GM19468 (cell line): ENCODE results near the gene SETD4.
"Not testable (repeated sequence)": the region's sequence is repeated elsewhere in the genome, so short reads cannot be mapped to it uniquely, and the experiment has no call there.

ENCODE experiments used
- ATAC-seq: cut with Tn5 transposase; IDR thresholded peaks from one replicate; pipeline ENCODE4 v1.9.1; 2021; ENCODE audit warnings: mild to moderate bottlenecking, moderate library complexity, moderate number of reproducible peaks; ENCODE audit not compliant: unreplicated experiment; ENCODE audit errors: extremely low read depth

SETD4 gene, protein sequence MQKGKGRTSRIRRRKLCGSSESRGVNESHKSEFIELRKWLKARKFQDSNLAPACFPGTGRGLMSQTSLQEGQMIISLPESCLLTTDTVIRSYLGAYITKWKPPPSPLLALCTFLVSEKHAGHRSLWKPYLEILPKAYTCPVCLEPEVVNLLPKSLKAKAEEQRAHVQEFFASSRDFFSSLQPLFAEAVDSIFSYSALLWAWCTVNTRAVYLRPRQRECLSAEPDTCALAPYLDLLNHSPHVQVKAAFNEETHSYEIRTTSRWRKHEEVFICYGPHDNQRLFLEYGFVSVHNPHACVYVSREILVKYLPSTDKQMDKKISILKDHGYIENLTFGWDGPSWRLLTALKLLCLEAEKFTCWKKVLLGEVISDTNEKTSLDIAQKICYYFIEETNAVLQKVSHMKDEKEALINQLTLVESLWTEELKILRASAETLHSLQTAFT

DNA sequence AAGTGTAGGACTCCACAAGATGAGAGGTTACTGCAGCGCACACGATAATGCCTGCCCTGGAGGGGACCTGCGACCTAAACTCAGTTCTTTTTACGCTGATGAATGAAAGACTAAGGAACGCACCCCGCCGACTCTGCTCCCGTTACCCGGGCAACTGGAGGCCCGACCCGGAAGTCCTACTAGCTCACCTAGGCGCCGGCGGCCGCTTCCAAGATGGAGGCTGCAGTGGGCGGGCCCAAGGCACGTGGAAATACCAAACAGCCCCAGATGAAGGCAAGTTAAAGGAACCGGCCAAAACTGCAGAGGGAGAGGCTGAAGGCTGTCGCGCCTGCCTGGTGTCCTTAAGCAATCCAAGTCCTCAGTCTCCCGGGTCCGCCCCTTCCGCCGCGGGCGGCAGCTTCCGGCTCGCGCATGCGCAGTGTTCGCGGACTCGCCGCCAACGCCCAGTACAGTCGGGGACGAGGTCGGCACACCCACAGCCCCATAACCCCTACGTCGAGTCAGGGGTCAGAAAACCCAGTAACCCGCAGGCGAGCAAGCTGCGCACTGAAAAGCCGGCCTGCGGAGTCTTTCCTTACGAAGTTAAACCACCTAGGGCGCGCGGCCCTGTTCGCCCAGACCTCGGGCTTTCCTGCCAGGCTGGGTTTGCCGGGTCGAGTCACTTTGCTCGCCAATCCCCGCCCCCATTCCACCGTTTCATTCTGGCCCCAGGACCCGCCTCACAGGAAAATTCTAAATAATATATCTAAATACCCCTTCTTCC, at the start of gene SETD4:
SETD4 (minus strand) TSS at position 368 of the 763 bp plus-strand sequence. CDS start 1,638 bp downstream, outside the sequence.
- ATAC-seq = peak; percentile 60

DNA sequence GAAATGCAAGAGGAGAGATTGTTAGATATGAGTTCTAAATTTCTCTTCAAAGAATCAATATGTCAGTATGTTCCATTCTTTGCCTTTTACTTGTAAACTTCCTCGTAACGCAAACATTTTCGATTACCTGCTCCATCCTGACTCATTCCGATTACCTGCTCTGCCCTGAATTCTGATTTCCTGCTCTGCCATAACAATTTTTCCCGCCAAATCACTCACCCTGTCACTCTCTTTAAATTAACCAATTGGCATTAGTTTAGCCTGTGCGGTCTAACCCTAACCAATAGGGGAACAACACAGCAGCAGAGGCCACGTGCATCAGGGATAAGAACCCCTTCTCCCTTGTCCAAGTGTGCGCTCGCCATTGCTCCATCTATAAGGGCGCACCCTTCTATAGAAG, 49.5 kb upstream of the SETD4 start:
- ATAC-seq = no peak

DNA sequence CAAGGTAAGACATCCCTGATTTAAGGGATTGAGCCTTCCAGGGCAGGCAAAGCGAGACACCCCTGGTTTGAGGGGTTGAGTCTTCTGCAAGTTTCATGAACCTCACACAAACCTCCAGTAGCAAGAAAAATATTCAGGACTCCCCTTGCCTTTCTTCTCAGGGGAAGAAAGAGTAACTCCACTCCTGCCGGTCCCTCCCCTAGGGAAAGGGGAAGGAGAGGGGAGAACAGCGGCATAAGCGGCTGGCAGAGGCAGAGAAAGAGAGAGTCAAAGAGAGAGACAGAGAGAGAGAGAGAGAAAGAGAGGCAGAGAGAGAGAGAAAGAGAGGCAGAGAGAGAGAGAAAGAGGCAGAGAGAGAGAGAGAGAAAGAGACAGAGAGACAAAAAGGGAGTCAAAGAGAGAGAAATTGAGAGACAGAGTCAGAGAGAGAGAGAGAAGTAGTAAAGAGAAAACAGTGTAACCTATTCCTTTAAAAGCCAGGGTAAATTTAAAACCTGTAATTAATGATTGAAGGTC, 45.1 kb upstream of the SETD4 start:
- no peak for ATAC-seq

DNA sequence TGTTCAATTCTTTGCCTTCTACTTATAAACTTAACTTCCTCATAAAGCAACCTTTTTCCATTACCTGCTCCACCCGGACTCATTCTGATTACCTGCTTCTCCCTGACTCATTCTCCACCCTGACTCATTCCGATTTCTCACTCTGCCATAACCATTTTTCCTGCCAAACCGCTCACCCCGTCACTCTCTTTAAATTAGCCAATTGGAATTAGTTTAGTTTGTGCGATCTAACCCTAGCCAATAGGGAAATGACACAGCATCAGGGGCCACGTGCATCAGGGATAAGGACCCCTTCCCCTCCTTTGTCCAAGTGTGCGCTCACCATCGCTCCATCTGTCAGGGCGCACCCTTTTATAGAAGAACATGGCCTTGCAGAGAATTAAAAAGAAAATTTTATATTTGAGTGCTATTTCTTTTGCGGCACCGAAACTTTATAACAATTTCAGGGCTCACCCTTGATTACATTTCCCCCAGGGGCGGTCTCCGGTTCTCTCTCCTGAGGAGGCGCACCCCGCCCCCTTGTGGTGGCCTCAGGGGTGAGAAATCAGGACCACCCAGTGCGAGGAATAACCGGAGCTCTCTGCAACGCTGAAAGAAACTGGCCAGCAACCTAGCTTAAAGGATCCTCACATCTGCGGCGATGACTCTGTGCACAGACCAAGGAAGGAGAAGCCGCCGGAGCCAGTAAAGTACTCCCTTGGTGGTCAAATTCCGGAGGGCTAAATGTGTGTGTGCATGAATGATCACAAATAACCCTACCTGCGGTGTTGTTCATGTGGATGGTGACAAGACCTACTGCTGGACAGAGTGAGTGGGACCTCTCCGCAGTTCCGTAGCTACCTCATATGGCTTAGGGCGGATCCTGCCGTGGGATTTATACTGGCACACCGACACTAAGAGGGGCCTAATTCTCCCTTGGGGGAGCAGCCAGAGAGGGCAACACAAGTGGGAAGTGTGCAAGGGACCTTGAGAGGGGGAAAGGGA, 44.3 kb upstream of the SETD4 start:
- ATAC-seq = no peak

DNA sequence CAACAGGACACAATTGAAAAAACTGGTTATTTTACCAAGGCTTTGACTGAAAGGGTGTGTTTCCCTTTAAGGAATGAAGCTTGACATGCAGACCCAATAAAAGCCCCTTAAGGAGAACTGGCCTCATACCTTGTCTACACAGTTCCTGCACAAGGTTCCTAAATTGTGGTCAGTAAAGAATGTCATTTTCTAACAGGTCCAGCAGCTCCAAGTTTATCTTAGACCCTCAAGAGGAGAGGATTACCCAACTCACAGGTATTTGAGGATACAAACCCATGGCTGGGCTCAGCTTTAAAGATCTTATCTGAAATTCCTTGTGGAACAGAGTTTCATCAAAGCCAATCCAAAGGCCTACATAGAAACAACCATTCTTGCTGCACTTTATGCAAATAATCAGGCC, 43.1 kb upstream of the SETD4 start:
- no peak for ATAC-seq

DNA sequence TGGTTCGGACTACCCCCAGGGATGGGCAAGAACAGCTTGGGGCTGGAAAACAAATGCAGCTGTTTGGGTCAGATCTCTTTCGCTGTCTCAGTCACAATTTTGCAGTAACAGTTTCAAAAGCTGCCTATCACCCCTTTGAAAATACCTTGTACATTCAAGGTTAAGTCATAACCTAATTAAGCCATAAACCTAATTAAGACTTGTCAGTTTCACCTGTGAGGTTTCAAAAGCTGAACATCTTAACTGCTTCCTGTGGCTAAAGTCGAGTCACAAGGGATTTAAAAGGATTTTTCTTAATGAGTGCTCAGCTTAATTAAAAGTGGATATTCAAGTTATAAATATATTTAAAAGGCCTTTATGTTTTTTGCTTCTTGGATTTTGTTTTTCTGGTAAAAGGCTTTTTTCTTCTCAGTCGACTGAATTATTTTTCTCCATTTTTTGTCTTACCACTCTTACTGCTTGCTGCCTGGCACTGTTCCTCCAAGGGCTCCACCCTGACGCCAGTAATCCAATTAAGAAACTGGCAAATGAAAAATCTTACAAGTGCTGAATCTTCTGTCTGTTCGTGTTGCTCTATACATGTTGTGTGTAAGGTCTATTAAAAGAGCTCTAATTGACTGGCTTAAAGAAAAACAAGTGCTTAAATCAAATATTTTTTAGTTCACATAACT, 40.8 kb upstream of the SETD4 start:
- ATAC-seq = no peak

DNA sequence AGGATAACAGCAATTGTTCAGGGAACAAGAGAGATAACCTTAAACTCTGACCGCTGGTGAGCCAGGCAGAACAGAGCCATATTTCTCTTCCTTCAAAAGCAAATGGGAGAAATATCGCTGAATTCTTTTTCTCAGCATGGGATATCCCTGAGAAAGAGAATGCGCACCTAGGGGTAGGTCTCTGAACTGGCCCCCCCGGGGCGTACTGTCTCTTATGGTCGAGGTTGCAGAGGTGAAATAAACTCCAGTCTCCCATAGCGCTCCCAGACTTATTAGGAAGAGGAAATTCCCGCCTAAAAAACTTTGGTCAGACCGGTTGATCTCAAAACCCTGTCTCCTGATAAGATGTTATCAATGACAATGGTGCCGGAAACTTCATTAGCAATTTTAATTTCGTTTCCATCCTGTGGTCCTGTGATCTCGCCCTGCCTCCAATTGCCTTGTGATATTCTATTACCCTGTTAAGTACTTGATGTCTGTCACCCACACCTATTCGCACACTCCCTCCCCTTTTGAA, 39.4 kb upstream of the SETD4 start:
- ATAC-seq = not testable (repeated sequence)

DNA sequence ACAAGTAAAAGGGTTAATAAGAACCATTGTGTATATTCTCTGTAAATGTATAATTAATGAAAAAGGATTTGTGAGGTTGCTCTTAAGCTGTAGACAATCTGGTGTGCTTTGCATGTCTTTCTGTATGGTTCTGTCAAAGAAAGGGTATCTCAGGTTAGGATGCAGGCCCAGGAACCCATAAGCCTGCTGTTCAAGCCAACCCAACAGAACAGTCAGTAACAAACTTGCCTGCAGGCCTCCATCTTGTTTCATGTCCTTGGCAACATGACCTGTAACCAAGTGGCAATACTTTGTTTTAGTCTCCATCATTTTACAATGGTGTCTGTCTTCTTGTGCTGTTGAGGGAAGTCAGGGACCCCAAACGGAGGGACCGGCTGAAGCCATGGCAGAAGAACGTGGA, 38.7 kb upstream of the SETD4 start:
- no peak for ATAC-seq

DNA sequence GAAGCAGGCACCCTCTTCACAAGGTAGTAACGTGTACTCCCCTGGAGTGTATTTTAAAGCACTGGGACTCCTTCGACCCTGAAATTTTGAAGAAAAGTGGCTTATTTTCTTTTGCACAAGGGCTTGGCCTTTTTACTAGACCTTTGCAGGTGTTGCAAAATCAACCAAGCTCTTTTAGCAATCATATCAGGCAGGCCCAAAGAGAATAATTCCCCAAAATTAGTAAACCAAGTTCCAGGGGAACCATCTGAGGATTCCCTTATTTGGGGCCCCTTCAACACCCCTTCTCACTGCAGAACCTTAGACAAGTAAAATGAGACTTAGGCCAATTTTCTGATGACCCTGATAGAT, 37.8 kb upstream of the SETD4 start:
- no peak for ATAC-seq

DNA sequence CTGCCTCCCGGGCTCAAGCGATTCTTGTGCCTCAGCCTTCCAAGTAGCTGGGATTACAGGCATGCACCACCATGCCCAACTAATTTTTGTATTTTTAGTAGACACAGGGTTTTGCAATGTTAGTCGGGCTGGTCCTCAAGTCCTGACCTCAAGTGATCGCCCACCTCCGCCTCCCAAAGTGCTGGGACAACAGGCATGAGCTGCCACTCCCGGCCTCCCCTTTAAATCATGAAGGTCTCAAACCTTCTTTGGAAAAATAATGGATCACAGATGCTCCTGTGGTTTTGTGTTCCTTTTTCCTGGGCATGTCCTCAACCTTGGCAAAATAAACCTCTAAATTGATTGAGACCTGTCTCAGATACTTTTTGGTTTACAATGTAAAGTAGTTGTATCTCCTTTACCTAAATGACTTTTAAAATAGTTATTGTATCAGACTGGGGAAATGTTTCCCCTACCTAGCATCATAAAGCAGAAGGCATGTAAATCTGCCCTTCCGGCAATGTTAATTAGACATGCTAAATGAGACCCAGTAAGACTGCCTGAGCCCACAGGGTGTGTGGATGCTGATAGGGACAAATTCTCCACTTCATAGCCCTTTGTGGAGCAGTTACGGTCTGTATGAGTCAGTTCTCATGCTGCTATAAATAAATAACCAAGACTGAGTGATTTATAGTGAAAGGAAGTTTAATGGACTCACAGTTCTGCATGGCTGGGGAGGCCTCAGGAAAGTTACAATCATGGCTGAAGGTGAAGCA, 37.3 kb upstream of the SETD4 start:
- ATAC-seq = no peak

DNA sequence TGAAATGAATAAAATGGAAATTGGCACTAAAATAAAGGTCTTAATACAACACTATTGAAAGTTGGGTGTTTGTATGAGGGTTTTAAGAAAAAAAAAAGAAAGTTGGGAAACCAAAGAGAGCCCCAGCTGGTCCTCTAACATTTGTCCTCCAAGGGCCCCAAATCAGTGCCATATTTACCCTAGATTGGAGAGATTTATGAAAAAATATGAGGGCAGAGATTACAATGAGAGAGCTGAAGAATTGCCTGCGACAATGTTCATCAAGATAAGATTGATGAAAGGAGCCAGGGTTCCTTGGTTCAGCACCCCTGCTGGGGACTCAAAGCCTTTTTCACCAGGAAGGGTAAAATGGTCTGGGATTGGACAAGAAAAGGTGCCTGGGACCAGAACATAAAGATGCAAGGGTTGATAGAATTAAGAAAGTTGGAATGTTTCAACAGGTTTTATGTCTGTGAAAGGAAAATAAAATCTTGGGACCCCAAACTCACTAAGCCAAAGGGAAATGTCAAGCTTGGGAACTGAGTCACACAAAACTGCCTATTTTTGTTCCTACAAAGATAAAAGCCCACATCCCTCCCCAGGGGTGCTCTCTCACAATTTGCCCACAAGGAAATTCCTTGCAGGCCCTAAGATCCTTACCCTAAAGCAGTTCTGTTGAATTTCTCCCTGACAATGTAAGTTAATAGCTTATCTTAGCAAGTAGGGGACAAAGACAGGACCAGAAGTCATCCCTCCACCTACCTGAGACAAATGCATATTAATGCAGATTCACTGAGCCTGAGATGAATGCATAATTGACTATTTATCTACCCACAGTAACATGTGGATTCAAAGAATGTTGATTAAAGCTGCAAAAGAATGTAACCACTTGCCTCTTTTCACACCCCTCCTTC, 36.3 kb upstream of the SETD4 start:
- ATAC-seq = no peak

DNA sequence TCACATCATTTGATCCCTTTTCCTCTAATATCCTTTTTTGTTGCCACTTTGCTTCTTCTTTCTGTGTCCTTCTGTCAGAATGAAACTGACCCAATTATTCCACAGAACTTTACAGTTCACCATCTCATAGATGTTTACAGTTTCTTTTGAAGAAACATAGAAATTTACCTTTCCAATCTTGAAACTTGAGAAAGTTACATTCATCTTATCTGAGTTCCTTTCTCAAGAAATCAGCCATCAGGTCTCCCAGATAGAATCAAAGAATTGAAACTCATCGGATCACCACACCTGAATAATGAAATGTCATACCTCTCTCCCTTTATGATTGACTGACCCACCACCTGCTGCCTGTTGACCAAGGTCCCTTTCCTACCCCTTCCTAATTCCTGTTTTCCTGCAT, 33.2 kb upstream of the SETD4 start:
- ATAC-seq = no peak

DNA sequence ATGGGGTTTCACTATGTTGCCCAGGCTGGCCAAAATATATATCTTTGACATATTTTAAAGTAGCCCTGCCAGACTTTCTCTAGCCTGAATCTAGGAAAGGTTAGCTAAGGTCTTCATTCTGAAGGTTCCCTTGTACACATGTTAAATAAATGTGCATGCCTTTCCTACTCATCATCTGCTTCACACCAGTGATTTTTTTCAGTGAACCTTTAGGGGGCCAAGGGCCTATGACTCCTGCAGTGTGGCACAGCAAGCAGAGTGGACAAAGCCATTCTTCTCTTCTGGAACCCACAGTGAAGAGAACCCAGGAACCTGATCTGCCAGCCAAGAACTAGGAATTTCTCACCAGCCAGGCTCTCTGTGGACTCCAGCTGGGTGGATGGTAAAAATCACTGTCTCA, 32.4 kb upstream of the SETD4 start:
- no peak for ATAC-seq

DNA sequence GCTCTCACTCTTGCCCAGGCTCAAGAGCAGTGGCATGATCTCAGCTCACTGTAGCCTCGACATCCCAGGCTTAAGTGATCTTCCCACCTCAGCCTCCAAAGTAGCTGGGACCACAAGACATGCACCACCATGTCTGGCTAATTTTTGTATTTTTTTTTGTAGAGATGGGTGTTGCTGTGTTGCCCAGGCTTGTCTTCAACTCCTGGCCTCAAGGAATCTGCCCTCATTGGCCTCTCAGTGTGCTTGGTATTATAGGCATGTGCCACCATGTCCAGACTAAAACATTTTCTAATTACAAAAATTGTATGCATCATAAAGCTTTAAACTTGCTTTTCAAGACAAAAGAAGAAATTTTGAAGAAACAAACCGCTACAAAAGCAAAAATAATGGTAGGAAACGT, 29.6 kb upstream of the SETD4 start:
- no peak for ATAC-seq

DNA sequence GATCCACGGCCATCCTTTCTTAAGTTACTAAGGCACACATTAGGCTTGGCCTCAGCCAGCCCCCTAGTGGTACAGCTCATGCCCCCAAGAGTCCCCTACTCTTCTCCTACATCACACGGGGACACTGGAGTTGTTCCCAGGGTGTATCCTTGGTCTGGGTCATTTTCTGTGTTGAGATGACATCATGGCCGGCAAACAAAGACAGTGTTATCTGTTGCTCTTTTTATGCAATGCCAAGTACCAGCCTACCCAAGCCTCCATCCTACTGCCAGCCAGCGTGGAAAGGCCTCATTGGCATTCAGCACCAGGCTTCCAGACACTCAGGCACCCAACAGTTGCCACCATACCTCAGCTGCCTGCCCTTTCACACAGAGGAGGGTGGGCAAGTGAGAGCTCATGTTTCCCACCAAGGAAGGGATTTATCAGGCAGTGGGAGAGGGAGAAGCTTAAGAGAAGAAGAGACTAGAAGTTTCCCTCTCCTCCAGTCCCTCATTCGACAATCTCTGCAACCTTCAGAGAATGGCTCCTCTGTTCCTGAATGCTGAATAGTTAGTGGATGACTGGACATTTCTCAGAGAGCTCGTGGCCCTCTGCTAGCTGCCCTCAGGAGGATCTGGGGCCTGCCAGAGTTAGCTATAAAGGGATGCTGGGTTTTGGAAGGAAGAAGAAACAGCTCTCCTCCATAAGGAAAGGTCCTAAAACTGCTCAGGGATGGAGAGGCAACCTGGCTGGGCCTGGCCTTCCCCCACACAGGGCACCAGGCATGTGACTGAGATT, 27.2 kb upstream of the SETD4 start:
- no peak for ATAC-seq

DNA sequence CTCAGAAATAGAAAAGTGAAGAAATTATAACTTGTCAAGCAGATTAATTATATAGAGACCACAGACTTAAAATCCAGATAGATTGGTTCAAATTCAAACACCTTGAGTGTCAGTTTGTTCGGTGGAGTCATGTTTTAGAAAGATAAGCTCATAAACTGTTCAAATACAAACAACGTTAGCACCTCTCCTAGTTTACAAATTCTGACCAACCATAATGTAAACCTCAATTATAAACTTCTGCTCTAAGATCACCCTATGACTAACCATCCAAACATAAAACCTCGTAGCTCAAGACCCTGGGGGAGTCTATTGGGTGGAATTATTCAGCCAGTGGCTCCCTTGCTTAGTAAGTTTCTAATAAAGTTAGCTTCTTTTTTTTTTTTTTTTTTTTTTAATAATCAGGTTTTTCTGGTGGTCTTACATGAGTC, 21.9 kb upstream of the SETD4 start:
- no peak for ATAC-seq

DNA sequence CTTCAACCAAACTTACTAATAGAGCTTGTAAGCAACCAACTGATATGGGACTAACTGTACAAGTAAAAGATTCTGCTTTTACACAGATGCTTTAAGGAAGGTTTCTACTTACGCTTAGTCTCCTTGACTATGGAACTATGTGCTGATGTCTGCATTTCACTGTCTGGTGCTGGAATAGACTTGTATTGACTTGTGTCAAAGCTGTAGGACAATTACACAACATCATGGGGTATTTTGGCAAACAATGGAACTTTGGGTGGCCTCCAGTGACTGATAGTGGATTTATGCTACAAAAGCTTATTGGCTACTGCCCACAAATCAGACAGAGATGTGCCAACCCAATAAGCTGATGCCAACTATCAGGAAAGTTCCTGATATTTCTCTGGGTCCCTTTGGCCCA, 20.1 kb upstream of the SETD4 start:
- ATAC-seq = no peak
